ENCODE data around the gene MAEA. TPM values are rescaled to one million over a fixed set of nuclear protein-coding genes. Genes with fewer than 3 reads are reported as not detected.

Gene MAEA
- total RNA-seq, 2 donors from 2014 or later = 65.8 to 124 TPM

- H3K27ac ChIP-seq = no peak overlapping the region
- H3K9me3 ChIP-seq = no peaks in the 10 kb centered on the region
- intact Hi-C loops (cut with DNase I) = no loop called here
- H3K9ac ChIP-seq (ENCODE audit: low read depth in 2 of 2, low read length in 2 of 2) = no peak overlapping the region
- H3K27me3 ChIP-seq = no peaks in the 10 kb centered on the region
- TF ChIP-seq CTCF (IDR thresholded peaks at IDR 0.05) = no peak
- DNase-seq = no peak
- no peak overlapping the region for H3K4me3 ChIP-seq
- H3K4me1 ChIP-seq = no peaks in the 10 kb centered on the region
- H3K36me3 ChIP-seq = peaks cover 18% of the 10 kb centered on the region
Observed at GRCh38 chr4:1336088-1336491, 46.4 kb downstream of the MAEA start.

GRCh38 chr4:1337376-1337831, 47.7 kb downstream of the MAEA start:
- no peak overlapping the region for H3K27ac ChIP-seq

GRCh38 chr4:1337951-1338751, 48.5 kb downstream of the MAEA start:
- no peak overlapping the region for H3K4me3 ChIP-seq
- no peak for TF ChIP-seq CTCF (IDR thresholded peaks at IDR 0.05)
- no peak overlapping the region for H3K27ac ChIP-seq
- no peak overlapping the region for H3K9ac ChIP-seq (ENCODE audit: low read depth in 2 of 2, low read length in 2 of 2)
- H3K9me3 ChIP-seq = no peaks in the 10 kb centered on the region
- no peak for DNase-seq
- peaks cover 11% of the 10 kb centered on the region for H3K36me3 ChIP-seq
- H3K27me3 ChIP-seq = no peaks in the 10 kb centered on the region
- intact Hi-C loops (cut with DNase I) = no loop called here
- H3K4me1 ChIP-seq = no peaks in the 10 kb centered on the region

More at GRCh38 chr4:1337376-1337831, 47.7 kb downstream of the MAEA start:
- Histone ChIP-seq H3K9me3 (no peaks in the 10 kb centered on the region), H3K4me1 (no peaks in the 10 kb centered on the region), H3K4me3 (no peak overlapping the region), H3K27me3 (no peaks in the 10 kb centered on the region), H3K9ac (ENCODE audit: low read depth in 2 of 2, low read length in 2 of 2) (no peak overlapping the region), H3K36me3 (peaks cover 17% of the 10 kb centered on the region)
- no peak for TF ChIP-seq CTCF (IDR thresholded peaks at IDR 0.05)
- DNase-seq = peak; percentile 32
- intact Hi-C loops (cut with DNase I) = no loop called here

GRCh38 chr4:1338752-1339414, 49.2 kb downstream of the MAEA start:
- Histone ChIP-seq H3K27ac (no peak overlapping the region), H3K27me3 (no peaks in the 10 kb centered on the region), H3K9ac (ENCODE audit: low read depth in 2 of 2, low read length in 2 of 2) (no peak overlapping the region), H3K9me3 (no peaks in the 10 kb centered on the region), H3K36me3 (peaks cover 11% of the 10 kb centered on the region), H3K4me1 (no peaks in the 10 kb centered on the region), H3K4me3 (no peak overlapping the region)
- TF ChIP-seq CTCF (IDR thresholded peaks at IDR 0.05) = no peak
- intact Hi-C loops (cut with DNase I) = no loop called here
- DNase-seq = no peak

GRCh38 chr4:1339489-1339888, 49.8 kb downstream of the MAEA start:
- Histone ChIP-seq H3K4me3 (no peak overlapping the region), H3K36me3 (peaks cover 11% of the 10 kb centered on the region), H3K9ac (ENCODE audit: low read depth in 2 of 2, low read length in 2 of 2) (no peak overlapping the region), H3K27ac (no peak overlapping the region), H3K27me3 (no peaks in the 10 kb centered on the region), H3K4me1 (no peaks in the 10 kb centered on the region), H3K9me3 (no peaks in the 10 kb centered on the region)
- no peak for TF ChIP-seq CTCF (IDR thresholded peaks at IDR 0.05)
- intact Hi-C loops (cut with DNase I) = no loop called here
- no peak for DNase-seq
